MM.1S (cell line): Measurements from ENCODE around the gene SAXO1.

Source experiments
- DNase-seq: peaks from one replicate; pipeline ENCODE4 v3.0.0-alpha.2; 2015
- H2AFZ ChIP-seq: fragments of 300-600 bp; sonication (generic); 2 replicates; pipeline ENCODE4 v1.6.0; 2016; ENCODE audit warnings: antibody characterized with exemption, low read length
- H3F3A ChIP-seq: fragments of 300-600 bp; sonication (generic); 2 replicates; pipeline ENCODE4 v1.6.1; 2016; ENCODE audit warnings: mild to moderate bottlenecking, antibody characterized with exemption, low read length, moderate library complexity, mixed read lengths; ENCODE audit not compliant: insufficient read depth
- H3K27ac ChIP-seq: fragments of 300-600 bp; sonication (generic); 2 replicates; pipeline ENCODE4 v1.5.1; 2016; ENCODE audit warnings: mild to moderate bottlenecking, low read length
- H3K27me3 ChIP-seq: fragments of 300-600 bp; sonication (generic); replicated peaks from 2 replicates; pipeline ENCODE4 v1.6.0; 2016; ENCODE audit warnings: low read length; ENCODE audit not compliant: insufficient read depth
- H3K36me3 ChIP-seq: fragments of 300-600 bp; sonication (generic); replicated peaks from 2 replicates; pipeline ENCODE4 v1.6.1; 2016; ENCODE audit warnings: mild to moderate bottlenecking, low read length, mixed read lengths; ENCODE audit not compliant: insufficient read depth
- H3K4me1 ChIP-seq: fragments of 300-600 bp; sonication (generic); 2 replicates; pipeline ENCODE4 v1.6.1; 2016; ENCODE audit warnings: low read length, mixed read lengths
- H3K4me2 ChIP-seq: fragments of 300-600 bp; sonication (generic); 2 replicates; pipeline ENCODE4 v1.6.0; 2016; ENCODE audit warnings: low read depth, low read length
- H3K4me3 ChIP-seq: fragments of 300-600 bp; sonication (generic); 2 replicates; pipeline ENCODE4 v1.5.1; 2016; ENCODE audit warnings: low read length, mixed read lengths
- H3K79me2 ChIP-seq: fragments of 300-600 bp; sonication (generic); 2 replicates; pipeline ENCODE4 v1.6.1; 2016; ENCODE audit warnings: mixed run types, low read length, mixed read lengths
- H3K9ac ChIP-seq: fragments of 300-600 bp; sonication (generic); 2 replicates; pipeline ENCODE4 v1.6.1; 2016; ENCODE audit warnings: low read length, mixed read lengths
- H3K9me2 ChIP-seq: fragments of 300-600 bp; sonication (generic); replicated peaks from 2 replicates; pipeline ENCODE4 v1.6.1; 2016; ENCODE audit warnings: mild to moderate bottlenecking, low read length, mixed read lengths; ENCODE audit not compliant: insufficient read depth
- H3K9me3 ChIP-seq: fragments of 300-600 bp; sonication (generic); replicated peaks from 2 replicates; pipeline ENCODE4 v1.6.1; 2016; ENCODE audit warnings: mild to moderate bottlenecking, low read length, mixed read lengths; ENCODE audit not compliant: insufficient read depth
- H4K20me1 ChIP-seq: fragments of 300-600 bp; sonication (generic); 2 replicates; pipeline ENCODE4 v1.6.1; 2016; ENCODE audit warnings: mild to moderate bottlenecking, low read length, moderate library complexity, mixed read lengths; ENCODE audit not compliant: insufficient read depth
- EZH2 ChIP-seq: fragments of 300-600 bp; sonication (generic); optimal IDR thresholded peaks from 2 replicates; pipeline ENCODE3; 2017; ENCODE audit warnings: low read depth, mild to moderate bottlenecking, antibody characterized with exemption, low read length, mixed read lengths
- EZH2phosphoT487 ChIP-seq: fragments of 300-600 bp; sonication (generic); IDR thresholded peaks from 2 replicates; pipeline ENCODE4 v1.6.1; 2018; ENCODE audit warnings: antibody characterized with exemption, low read length
- TF ChIP-seq, protein P1 (sequence below): fragments of 300-600 bp; sonication (generic); IDR thresholded peaks from 2 replicates; pipeline ENCODE4 v1.5.1; 2016; ENCODE audit warnings: antibody characterized with exemption, low read length, mixed read lengths

The SAXO1 gene

DNA sequence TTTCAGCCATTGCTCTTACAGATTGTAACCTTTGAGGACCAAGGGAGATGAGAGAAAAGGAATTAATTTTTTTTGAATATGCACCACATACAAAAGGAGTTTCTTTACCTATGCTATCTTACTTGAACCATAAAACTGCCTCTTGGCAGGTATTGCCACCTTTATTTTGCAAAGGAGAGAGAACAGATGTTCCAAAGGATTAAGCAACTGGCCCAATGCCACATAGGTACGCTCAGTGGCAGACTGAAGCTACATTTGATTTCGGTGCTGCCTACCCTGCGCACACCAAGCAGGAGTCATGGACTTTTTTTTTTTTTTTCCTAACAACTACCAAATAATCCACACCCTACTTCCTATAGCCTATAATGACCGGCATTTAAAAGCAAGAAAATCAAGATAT is 43.1 kb downstream of the SAXO1 start:
- Histone ChIP-seq H3K79me2 (no peaks in the 10 kb centered on the region), H2AFZ (no peak overlapping the region), H3K9me3 (no peaks in the 10 kb centered on the region), H3K36me3 (no peaks in the 10 kb centered on the region), H3K4me2 (no peak overlapping the region), H3K9ac (no peak overlapping the region), H3F3A (no peaks in the 10 kb centered on the region), H3K27ac (no peak overlapping the region), H4K20me1 (no peaks in the 10 kb centered on the region), H3K4me1 (no peaks in the 10 kb centered on the region), H3K27me3 (no peaks in the 10 kb centered on the region), H3K9me2 (no peaks in the 10 kb centered on the region), H3K4me3 (no peak overlapping the region)
- TF ChIP-seq EZH2 (no peak), EZH2phosphoT487 (no peak)
- TF ChIP-seq, protein P1, sequence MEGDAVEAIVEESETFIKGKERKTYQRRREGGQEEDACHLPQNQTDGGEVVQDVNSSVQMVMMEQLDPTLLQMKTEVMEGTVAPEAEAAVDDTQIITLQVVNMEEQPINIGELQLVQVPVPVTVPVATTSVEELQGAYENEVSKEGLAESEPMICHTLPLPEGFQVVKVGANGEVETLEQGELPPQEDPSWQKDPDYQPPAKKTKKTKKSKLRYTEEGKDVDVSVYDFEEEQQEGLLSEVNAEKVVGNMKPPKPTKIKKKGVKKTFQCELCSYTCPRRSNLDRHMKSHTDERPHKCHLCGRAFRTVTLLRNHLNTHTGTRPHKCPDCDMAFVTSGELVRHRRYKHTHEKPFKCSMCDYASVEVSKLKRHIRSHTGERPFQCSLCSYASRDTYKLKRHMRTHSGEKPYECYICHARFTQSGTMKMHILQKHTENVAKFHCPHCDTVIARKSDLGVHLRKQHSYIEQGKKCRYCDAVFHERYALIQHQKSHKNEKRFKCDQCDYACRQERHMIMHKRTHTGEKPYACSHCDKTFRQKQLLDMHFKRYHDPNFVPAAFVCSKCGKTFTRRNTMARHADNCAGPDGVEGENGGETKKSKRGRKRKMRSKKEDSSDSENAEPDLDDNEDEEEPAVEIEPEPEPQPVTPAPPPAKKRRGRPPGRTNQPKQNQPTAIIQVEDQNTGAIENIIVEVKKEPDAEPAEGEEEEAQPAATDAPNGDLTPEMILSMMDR: no peak
- DNase-seq: no peak

DNA sequence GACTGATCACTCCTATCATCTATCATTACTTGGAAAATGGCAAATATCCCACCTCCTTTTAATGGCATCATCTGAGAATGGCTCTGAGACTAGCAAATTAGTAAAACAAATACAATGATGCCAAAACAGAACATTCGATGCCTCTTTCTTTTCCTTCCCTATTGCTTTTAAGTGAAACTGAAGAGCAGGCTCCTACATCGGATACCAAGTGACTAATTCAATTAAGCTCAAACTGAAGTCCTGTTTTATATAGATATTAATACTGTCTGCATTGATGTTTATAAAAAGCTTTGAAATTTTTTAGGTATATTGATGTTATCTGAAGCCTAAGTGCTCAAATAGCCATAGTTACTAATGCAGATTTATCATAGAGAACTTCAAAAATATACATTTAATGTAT is 43.9 kb downstream of the SAXO1 start:
- H3K9me2 ChIP-seq: no peaks in the 10 kb centered on the region
- H3F3A ChIP-seq: no peaks in the 10 kb centered on the region
- H3K4me3 ChIP-seq: no peak overlapping the region
- H3K9me3 ChIP-seq: no peaks in the 10 kb centered on the region
- no peak overlapping the region for H3K9ac ChIP-seq
- TF ChIP-seq EZH2 (no peak), EZH2phosphoT487 (no peak)
- TF ChIP-seq, protein P1: no peak
- DNase-seq: no peak
- no peaks in the 10 kb centered on the region for H3K27me3 ChIP-seq
- no peaks in the 10 kb centered on the region for H3K4me1 ChIP-seq
- no peak overlapping the region for H3K4me2 ChIP-seq
- H3K27ac ChIP-seq: no peak overlapping the region
- H4K20me1 ChIP-seq: no peaks in the 10 kb centered on the region
- no peaks in the 10 kb centered on the region for H3K79me2 ChIP-seq
- H2AFZ ChIP-seq: no peak overlapping the region
- no peaks in the 10 kb centered on the region for H3K36me3 ChIP-seq

DNA sequence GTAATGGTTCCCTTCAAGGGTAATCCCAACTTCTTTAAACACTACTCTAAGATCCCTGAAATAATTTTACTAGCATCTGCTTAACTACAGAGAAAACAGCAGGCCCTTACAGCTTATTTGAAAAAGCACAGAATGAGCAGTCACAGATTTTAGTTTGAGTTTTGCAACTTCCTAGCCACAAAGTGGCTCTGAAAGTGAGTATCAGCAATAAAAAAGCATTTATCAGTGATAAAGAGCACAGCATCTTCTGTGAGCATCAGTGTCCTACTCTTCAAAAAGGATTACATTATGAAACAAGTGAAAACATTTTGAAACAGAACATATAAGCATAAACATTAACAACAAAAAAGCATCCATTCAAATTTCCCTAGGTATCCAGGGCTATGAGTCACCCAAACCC is 45.0 kb downstream of the SAXO1 start:
- Histone ChIP-seq H3K4me2 (no peak overlapping the region), H3K4me1 (no peaks in the 10 kb centered on the region), H3K27ac (no peak overlapping the region), H3K9me3 (no peaks in the 10 kb centered on the region), H3K36me3 (no peaks in the 10 kb centered on the region), H3K27me3 (no peaks in the 10 kb centered on the region), H4K20me1 (no peaks in the 10 kb centered on the region), H3K9ac (no peak overlapping the region), H3F3A (no peaks in the 10 kb centered on the region), H2AFZ (no peak overlapping the region), H3K9me2 (no peaks in the 10 kb centered on the region), H3K79me2 (no peaks in the 10 kb centered on the region), H3K4me3 (no peak overlapping the region)
- no peak for TF ChIP-seq EZH2phosphoT487
- no peak for TF ChIP-seq EZH2
- TF ChIP-seq, protein P1: no peak
- DNase-seq: no peak
